T-cell (primary cell): ENCODE data around the gene PRELID3B. TPM values are rescaled to one million over a fixed set of nuclear protein-coding genes. Genes with fewer than 3 reads are reported as not detected.

Experiments
- total RNA-seq, 35 experiments: library from RNA in 6 of 35; stranded (reverse) in 6 of 35; fragments of 120-200 nt in 1 of 35; gene quantifications; one replicate each; pipeline versions ENCODE4 v1.2.1 to v1.2.4 and lab custom pipeline; 2013 to 2026

PRELID3B gene
- total RNA-seq, 5 donors from 2014 or later (not counting 1 experiment from before 2014, with no cell fraction given), result 41.4 to 49.0 (median 43.6) TPM

Other genes with a start within 250 kb of the PRELID3B start
- 1 to 10 TPM; 1.1 to 1.7 (median 1.5) TPM for gene GNAS-AS1, start 191.9 kb downstream of the PRELID3B start, total RNA-seq
- 100 to 1,000 TPM; 578 to 855 (median 640) TPM for gene GNAS, start 190.1 kb downstream of the PRELID3B start, total RNA-seq
- 10 to 100 TPM; 72.6 to 95.4 (median 90.4) TPM for gene NELFCD, start 61.5 kb downstream of the PRELID3B start, total RNA-seq
- gene CTSZ, start 35.5 kb downstream of the PRELID3B start, total RNA-seq, result 10 to 100 TPM; 16.8 to 37.1 (median 26.1) TPM
- gene TUBB1, start 23.4 kb downstream of the PRELID3B start, total RNA-seq, result 1 to 10 TPM in 1 of 5 donors, under 1 TPM in 1, not detected in 3; 0.56 to 5.0 TPM
- 100 to 1,000 TPM in 1 of 5 donors, 10 to 100 TPM in 4; 50.6 to 105 (median 62.4) TPM for gene ATP5F1E, start 10.5 kb downstream of the PRELID3B start, total RNA-seq
- gene ZNF831, start 121.0 kb upstream of the PRELID3B start, total RNA-seq, result 10 to 100 TPM; 23.1 to 48.0 (median 29.7) TPM